Endometrium (tissue), 2 donors: ENCODE data around the gene KIAA1671.
"Not testable (repeated sequence)": the region's sequence is repeated elsewhere in the genome, so short reads cannot be mapped to it uniquely, and the experiment has no call there.

Experiments used
- FAIRE-seq: peaks from 2 replicates; lab custom pipeline; 2012; peaks lifted over from hg19 to GRCh38; lab: Jason Lieb, UNC
- donor health status: control.
- donor health status: control.

The KIAA1671 gene

DNA sequence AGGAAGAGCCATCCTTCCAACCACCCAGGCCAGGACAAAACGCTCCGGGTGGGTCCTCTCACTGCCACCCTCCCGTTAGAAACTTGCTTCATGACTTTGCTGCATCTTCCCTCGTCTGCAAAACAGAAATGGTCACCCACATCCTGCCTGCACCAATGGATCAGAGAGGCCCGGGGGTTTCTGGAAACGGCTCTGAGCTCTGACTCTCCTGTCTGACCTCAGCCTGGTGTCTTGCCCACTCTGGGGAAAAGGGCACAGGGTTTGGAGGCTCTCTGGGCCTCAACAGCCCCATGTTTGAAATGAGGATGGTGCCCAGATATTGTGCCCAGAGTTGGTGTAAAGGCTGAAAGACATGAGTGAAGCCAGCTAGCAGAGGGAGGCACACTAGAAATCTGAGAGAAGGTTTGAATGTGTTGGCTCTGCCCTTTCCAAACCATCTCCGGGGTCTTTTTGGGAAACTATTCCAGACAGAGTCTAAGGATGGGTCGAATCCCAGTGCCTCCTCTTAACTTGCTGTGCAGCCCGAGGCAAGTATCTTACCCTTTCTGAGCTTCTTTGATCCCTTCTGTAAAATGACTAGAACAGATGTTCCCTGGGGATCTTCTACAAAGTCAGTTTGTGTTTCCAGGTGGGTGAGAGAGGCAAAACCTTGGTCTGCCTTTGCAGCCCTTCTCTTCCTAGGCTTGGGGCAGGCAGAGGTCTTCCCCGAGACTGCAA, 249.2 kb downstream of the KIAA1671 start:
- FAIRE-seq: no peak

GRCh38 chr22:25202290-25202921, 249.9 kb downstream of the KIAA1671 start:
- FAIRE-seq: no peak

DNA sequence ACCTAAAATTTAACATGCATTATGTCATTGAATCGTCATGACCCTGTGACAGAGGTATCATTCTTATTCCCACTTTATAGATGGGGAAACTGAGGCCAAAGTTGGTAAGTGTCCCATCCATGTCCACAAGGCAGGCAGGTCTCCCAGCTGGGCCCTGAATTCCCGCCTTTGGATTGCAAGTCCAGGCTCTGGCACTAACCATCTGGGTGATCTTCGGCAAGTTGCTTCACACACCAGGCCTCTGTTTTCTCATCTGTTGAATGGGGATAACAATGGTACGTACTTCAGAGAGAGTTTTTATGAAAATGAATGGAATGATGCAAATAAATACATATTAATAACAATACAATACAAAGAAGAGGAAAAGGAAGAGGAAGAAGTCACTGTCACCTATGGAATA, 250.6 kb downstream of the KIAA1671 start:
- FAIRE-seq: no peak

GRCh38 chr22:25204547-25204946, 252.0 kb downstream of the KIAA1671 start:
- not testable (repeated sequence) for FAIRE-seq

DNA sequence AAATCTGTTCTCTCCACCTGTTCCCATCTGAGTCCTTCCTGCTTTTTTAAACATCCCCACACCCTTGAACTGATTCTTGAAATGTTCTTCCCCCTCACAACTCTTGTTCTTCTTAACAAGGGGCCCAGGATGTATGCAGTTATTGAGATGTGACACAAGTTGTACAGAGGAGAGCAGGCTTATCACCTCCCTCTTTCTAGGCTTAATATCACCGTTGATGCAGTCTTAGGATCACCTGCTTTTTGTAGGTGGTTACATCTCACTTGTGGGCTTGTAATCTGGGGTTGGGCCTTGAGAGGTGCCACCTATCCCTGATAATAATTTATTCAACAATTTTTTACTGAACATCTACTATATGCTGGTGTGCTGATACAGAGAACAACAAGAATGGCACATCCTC, 253.3 kb downstream of the KIAA1671 start:
- no peak for FAIRE-seq

DNA sequence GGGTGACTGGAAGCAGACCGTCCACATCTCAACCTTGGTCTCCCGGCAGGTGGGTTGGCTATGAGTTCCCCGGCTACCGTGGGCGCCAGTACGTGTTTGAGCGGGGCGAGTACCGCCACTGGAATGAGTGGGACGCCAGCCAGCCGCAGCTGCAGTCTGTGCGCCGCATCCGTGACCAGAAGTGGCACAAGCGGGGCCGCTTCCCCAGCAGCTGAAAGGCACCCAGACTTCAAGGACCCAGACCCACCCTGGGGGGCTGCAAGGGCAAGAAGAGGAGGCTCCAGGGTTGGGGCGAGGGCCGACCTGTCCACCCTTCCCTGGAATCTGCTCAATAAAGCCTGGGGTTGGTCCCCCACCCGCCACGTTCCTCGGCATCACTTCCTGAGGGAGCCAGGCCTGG, 254.5 kb downstream of the KIAA1671 start:
- FAIRE-seq: no peak

DNA sequence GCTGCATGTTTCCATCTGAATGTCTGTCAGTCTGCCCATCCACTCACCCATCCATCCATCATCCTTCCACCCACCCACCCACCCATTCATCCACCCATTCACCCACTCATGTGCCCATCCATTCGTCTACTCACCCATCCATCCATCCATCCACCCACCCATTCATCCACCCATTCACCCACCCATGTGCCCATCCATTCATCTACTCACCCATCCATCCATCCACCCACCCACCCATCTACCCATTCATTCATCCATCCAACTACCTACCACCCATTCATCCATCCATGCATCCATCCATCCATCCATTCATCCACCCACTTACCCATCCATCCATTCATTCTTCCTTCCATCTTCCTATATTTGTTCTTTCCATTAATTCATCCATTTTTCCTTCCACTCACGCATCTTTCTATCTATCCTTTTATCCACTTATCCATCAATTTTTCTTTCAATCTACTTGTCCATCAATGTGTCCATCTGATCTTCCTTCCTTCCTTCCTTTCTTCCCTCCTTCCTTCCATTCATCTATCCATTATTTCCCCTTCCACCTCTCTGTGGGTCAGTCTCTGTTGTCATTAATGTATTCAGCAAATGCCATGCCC, 255.1 kb downstream of the KIAA1671 start:
- no peak for FAIRE-seq

DNA sequence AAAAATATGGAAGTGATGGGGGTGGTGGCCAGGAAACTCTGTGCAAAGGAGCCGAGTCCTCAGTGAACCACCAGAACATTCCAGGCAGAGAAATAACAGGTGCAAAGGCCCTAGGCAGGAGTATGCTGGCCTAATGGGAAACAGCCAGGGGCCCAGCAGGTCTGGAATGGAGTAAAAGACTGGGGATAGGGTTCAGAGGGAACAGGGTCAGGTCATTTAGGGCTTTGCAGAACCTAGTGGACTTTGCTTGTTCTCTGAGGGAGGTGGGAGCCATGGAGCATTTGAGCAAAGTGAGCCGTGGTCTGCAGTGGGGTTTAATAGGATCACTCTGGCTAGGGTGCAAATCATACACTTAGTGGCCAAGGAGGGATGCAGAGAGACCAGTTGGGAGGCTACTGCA, 255.8 kb downstream of the KIAA1671 start:
- FAIRE-seq: no peak

- no peak for FAIRE-seq
Measured at GRCh38 chr22:25208743-25209505, 256.4 kb downstream of the KIAA1671 start.

GRCh38 chr22:25210793-25211192, 258.3 kb downstream of the KIAA1671 start:
- FAIRE-seq: no peak

- FAIRE-seq: no peak
Measured at GRCh38 chr22:25212337-25212736, 259.8 kb downstream of the KIAA1671 start.

- no peak for FAIRE-seq
Measured at GRCh38 chr22:25213221-25213620, 260.7 kb downstream of the KIAA1671 start.

GRCh38 chr22:25216230-25216629, 263.7 kb downstream of the KIAA1671 start:
- no peak for FAIRE-seq

- FAIRE-seq: no peak
Measured at GRCh38 chr22:25219211-25219689, 266.7 kb downstream of the KIAA1671 start, which contains the start of gene CRYBB2. Gene CRYBB2, plus strand, starts transcription at chr22:25219639. Its CDS starts 1,791 bp downstream, at chr22:25221430.

GRCh38 chr22:25219948-25220442, 267.5 kb downstream of the KIAA1671 start:
- FAIRE-seq: no peak

GRCh38 chr22:25221790-25222189, 269.3 kb downstream of the KIAA1671 start:
- FAIRE-seq: no peak

DNA sequence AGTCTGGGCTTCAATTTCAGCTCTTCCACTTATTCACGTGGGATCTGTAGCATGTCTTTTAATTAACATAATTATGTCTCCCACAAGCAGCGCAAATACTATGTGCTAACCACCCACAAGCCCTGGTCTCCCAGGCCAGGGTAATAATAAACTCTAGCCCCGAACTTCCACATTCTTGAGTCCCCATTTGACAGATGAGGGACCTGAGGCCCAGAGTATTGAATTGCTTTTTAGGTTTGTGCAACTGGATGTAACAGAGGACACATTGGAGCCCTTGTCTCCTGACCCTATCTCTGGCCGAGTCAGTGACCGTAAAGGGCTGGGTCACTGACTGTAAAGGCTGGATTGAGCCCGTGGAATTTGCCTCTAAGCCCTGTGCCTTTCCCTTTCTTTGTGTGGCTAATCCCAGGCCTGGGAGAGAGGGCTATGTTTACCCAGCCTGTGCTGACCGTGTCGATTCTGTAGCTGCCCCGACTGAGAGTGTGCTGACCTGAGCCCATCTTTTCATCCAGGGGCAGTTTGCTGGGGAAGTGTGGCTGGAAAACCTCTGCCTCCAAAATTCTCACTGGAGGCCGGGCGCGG, 270.8 kb downstream of the KIAA1671 start:
- FAIRE-seq: no peak

GRCh38 chr22:25228822-25229221, 276.3 kb downstream of the KIAA1671 start:
- FAIRE-seq: no peak

- FAIRE-seq: not testable (repeated sequence)
Measured at GRCh38 chr22:25230760-25231159, 278.2 kb downstream of the KIAA1671 start.

GRCh38 chr22:25232301-25232700, 279.8 kb downstream of the KIAA1671 start:
- FAIRE-seq: no peak

DNA sequence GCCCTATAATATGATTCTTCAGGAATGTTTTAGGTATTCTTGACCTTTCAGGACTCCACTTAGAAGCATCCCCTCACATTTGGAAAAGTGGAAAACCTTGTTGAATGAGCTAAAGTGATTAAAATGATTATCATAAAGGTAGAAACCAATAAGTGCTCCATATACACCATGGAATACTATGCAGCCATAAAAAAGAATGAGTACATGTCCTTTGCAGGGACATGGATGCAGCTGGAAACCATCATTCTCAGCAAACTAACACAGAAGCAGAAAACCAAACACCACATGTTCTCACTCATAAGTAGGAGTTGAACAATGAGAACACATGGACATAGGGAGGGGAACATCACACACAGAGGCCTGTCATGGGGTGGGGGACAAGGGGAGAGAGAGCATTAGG, 281.2 kb downstream of the KIAA1671 start:
- FAIRE-seq: not testable (repeated sequence)
